ENCODE data around the gene KCNT2.

DNA sequence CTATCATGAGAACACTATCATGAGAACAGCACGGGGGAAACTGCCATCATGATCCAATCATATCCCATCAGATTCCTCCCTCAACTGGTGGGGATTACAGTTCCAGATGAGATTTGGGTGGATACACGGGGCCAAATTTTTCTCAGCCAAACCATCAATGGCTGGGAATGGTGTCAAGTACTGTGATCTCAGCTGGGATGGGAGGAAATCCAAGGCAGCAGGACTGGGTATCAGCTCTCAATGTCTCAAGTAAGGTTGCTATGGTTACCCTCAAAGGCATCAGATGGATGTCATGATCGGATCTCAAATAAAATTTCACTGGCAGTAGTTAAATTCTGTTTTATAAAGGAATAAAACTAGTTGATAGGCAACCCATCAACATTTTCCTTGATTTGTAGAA is 399.0 kb downstream of the KCNT2 start:
- TF ChIP-seq EZH2 (IDR thresholded peaks at IDR 0.05) (no peak), EZH2phosphoT487 (IDR thresholded peaks at IDR 0.05) (no peak)
- TF ChIP-seq, protein P1, sequence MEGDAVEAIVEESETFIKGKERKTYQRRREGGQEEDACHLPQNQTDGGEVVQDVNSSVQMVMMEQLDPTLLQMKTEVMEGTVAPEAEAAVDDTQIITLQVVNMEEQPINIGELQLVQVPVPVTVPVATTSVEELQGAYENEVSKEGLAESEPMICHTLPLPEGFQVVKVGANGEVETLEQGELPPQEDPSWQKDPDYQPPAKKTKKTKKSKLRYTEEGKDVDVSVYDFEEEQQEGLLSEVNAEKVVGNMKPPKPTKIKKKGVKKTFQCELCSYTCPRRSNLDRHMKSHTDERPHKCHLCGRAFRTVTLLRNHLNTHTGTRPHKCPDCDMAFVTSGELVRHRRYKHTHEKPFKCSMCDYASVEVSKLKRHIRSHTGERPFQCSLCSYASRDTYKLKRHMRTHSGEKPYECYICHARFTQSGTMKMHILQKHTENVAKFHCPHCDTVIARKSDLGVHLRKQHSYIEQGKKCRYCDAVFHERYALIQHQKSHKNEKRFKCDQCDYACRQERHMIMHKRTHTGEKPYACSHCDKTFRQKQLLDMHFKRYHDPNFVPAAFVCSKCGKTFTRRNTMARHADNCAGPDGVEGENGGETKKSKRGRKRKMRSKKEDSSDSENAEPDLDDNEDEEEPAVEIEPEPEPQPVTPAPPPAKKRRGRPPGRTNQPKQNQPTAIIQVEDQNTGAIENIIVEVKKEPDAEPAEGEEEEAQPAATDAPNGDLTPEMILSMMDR (IDR thresholded peaks at IDR 0.05): no peak

Data from neural progenitor cell (in vitro differentiated cells).